ENCODE results near the gene STRIP1.

DNA sequence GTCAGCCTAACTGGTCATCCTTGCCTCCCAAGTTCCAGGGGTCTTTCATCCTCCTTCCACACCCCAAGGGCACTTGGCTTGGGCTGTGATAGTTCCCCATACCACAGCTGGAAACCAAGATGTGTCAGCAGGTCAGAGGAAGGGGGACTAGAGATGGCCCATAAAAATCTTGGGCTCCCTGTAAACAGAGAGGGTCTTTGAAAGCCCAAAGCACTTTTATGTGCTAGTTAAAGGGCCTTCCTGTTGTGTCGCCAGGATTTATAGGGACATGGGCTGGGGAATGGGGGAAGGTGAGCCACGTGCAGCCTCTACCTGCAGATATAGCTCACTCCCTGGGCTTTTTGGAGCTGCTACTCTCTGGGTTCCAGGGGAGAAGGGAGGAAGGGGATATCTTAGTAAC is 65.9 kb downstream of the STRIP1 start:
- TF ChIP-seq POLR2A (IDR thresholded peaks at IDR 0.05; ENCODE audit: low read depth) (no peak), POLR2AphosphoS5 (IDR thresholded peaks at IDR 0.05) (no peak), EP300 (IDR thresholded peaks at IDR 0.05) (no peak)
- TF ChIP-seq, protein P1, sequence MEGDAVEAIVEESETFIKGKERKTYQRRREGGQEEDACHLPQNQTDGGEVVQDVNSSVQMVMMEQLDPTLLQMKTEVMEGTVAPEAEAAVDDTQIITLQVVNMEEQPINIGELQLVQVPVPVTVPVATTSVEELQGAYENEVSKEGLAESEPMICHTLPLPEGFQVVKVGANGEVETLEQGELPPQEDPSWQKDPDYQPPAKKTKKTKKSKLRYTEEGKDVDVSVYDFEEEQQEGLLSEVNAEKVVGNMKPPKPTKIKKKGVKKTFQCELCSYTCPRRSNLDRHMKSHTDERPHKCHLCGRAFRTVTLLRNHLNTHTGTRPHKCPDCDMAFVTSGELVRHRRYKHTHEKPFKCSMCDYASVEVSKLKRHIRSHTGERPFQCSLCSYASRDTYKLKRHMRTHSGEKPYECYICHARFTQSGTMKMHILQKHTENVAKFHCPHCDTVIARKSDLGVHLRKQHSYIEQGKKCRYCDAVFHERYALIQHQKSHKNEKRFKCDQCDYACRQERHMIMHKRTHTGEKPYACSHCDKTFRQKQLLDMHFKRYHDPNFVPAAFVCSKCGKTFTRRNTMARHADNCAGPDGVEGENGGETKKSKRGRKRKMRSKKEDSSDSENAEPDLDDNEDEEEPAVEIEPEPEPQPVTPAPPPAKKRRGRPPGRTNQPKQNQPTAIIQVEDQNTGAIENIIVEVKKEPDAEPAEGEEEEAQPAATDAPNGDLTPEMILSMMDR (IDR thresholded peaks at IDR 0.05), result no peak
